Endothelial cell of umbilical vein (primary cell): Measurements from ENCODE around the gene SUGCT. TPM values are rescaled to one million over a fixed set of nuclear protein-coding genes. Genes with fewer than 3 reads are reported as not detected.

Source experiments
- BruUV-seq: library from RNA; stranded (reverse); fragments of 400-500 nt; replicated peaks from 2 replicates; lab custom pipeline; 2021; lab: Mats Ljungman, UMichigan
- CTCF ChIA-PET: fragments of 300-600, 350-600 bp; sonication (Branson Sonifier 250); formaldehyde crosslinking; loops from one replicate; lab custom pipeline; 2021; ENCODE audit warnings: antibody characterized with exemption, inconsistent platforms; lab: Charles Lee
- POLR2A ChIA-PET: fragments of 300-600, 350-600 bp; sonication (Branson Sonifier 250); formaldehyde crosslinking; loops from one replicate; lab custom pipeline; 2021; ENCODE audit warnings: antibody characterized with exemption, inconsistent platforms; lab: Charles Lee
- DNase-seq: peaks from one replicate; pipeline ENCODE4 v3.0.0-alpha.2; 2011; ENCODE audit warnings: low read depth, low spot score
- FAIRE-seq: peaks from 2 replicates; lab custom pipeline; 2011; peaks lifted over from hg19 to GRCh38; lab: Jason Lieb, UNC
- H2AFZ ChIP-seq: 2 replicates; pipeline ENCODE4 v1.6.0; 2012; ENCODE audit warnings: low read depth, low read length, control low read depth, inconsistent platforms
- H3K27ac ChIP-seq: 2 replicates; pipeline ENCODE4 v1.5.1; 2011; ENCODE audit warnings: low read depth, mild to moderate bottlenecking, control low read depth, low read length, moderate library complexity; ENCODE audit not compliant: insufficient read depth
- H3K27me3 ChIP-seq, 2 experiments: 2 replicates each; pipeline versions ENCODE4 v1.6.0 to v1.6.1; 2011; ENCODE audit warnings: low read length in 2 of 2, mixed read lengths in 1 of 2; ENCODE audit not compliant: control insufficient read depth in 2 of 2, insufficient read depth in 2 of 2
- H3K36me3 ChIP-seq, 2 experiments: 2 replicates in 1 of 2; 3 replicates in 1 of 2; pipeline ENCODE4 v1.5.1; 2011; ENCODE audit warnings: low read length in 2 of 2, mild to moderate bottlenecking in 1 of 2, moderate library complexity in 1 of 2; ENCODE audit not compliant: control insufficient read depth in 2 of 2, insufficient read depth in 2 of 2; ENCODE audit errors: extremely low read depth in 1 of 2
- H3K4me1 ChIP-seq: 3 replicates; pipeline ENCODE4 v1.5.1; 2011; ENCODE audit warnings: mild to moderate bottlenecking, low read length; ENCODE audit not compliant: control insufficient read depth, insufficient read depth; ENCODE audit errors: extremely low read depth
- H3K4me2 ChIP-seq: 2 replicates; pipeline ENCODE4 v1.6.1; 2011; ENCODE audit warnings: low read length, control low read depth, mixed read lengths; ENCODE audit not compliant: insufficient read depth
- H3K4me3 ChIP-seq, 3 experiments: fragments of 200-600 bp in 1 of 3; sonication (generic), shearing (Covaris generic) in 1 of 3; replicated peaks in 1 of 3; 2 replicates each; pipeline ENCODE4 v1.5.1; 2011 to 2016; ENCODE audit warnings: control low read depth in 3 of 3, low read length in 3 of 3, mild to moderate bottlenecking in 2 of 3, inconsistent platforms in 1 of 3, low read depth in 1 of 3, moderate library complexity in 1 of 3; ENCODE audit not compliant: insufficient read depth in 1 of 3
- H3K79me2 ChIP-seq: 2 replicates; pipeline ENCODE4 v1.6.0; 2012; ENCODE audit warnings: low read length, inconsistent platforms; ENCODE audit not compliant: control insufficient read depth, insufficient read depth
- H3K9ac ChIP-seq: replicated peaks from 2 replicates; pipeline ENCODE3; 2011; ENCODE audit warnings: low read length, control low read depth; ENCODE audit not compliant: insufficient read depth; ENCODE audit errors: extremely low read depth
- H3K9me1 ChIP-seq: replicated peaks from 3 replicates; pipeline ENCODE4 v1.6.0; 2011; ENCODE audit warnings: mild to moderate bottlenecking, low read length; ENCODE audit not compliant: control insufficient read depth, insufficient read depth; ENCODE audit errors: extremely low read depth
- H3K9me3 ChIP-seq: replicated peaks from 2 replicates; pipeline ENCODE4 v1.5.1; 2012; ENCODE audit warnings: low read length, inconsistent platforms; ENCODE audit not compliant: control insufficient read depth, insufficient read depth
- H4K20me1 ChIP-seq: replicated peaks from 2 replicates; pipeline ENCODE3; 2011; ENCODE audit warnings: mild to moderate bottlenecking, low read length; ENCODE audit not compliant: control insufficient read depth, insufficient read depth; ENCODE audit errors: extremely low read depth
- CTCF ChIP-seq, 2 donors: IDR thresholded peaks; 1 replicate in 1 of 2; 2 replicates in 1 of 2; pipeline ENCODE4 v1.5.1; 2011; ENCODE audit warnings: low read length in 2 of 2, mild to moderate bottlenecking in 2 of 2, moderate library complexity in 2 of 2, control low read depth in 1 of 2, inconsistent platforms in 1 of 2, low read depth in 1 of 2; ENCODE audit not compliant: insufficient read depth in 1 of 2; ENCODE audit errors: extremely low read depth in 1 of 2
- EZH2 ChIP-seq: IDR thresholded peaks from 2 replicates; pipeline ENCODE4 v1.6.1; 2012; ENCODE audit warnings: borderline replicate concordance, low read depth, mild to moderate bottlenecking, moderate library complexity, low read length, inconsistent platforms; ENCODE audit not compliant: severe bottlenecking
- FOS ChIP-seq: IDR thresholded peaks from 2 replicates; pipeline ENCODE4 v1.6.1; 2011; ENCODE audit warnings: mild to moderate bottlenecking, low read length, moderate library complexity, borderline replicate concordance; ENCODE audit not compliant: insufficient read depth
- GATA2 ChIP-seq: IDR thresholded peaks from 2 replicates; pipeline ENCODE4 v1.7.0; 2011; ENCODE audit warnings: low read depth, mild to moderate bottlenecking, moderate library complexity, mixed read lengths, low read length; ENCODE audit not compliant: insufficient read length, insufficient read depth
- JUN ChIP-seq: IDR thresholded peaks from 2 replicates; pipeline ENCODE4 v1.6.1; 2011; ENCODE audit warnings: borderline replicate concordance, low read depth; ENCODE audit not compliant: insufficient read length, insufficient read depth
- MAX ChIP-seq: IDR thresholded peaks from 2 replicates; pipeline ENCODE4 v1.6.1; 2011; ENCODE audit not compliant: insufficient read depth, insufficient read length
- MYC ChIP-seq: IDR thresholded peaks from one replicate; pipeline ENCODE4 v1.6.1; 2011; ENCODE audit warnings: mild to moderate bottlenecking, low read depth, low read length
- POLR2A ChIP-seq: IDR thresholded peaks from 2 replicates; pipeline ENCODE4 v1.6.1; 2012; ENCODE audit warnings: low read depth, mild to moderate bottlenecking, control low read depth, low read length
- POLR2AphosphoS5 ChIP-seq: IDR thresholded peaks from 2 replicates; pipeline ENCODE4 v1.6.1; 2012; ENCODE audit warnings: low read depth, mild to moderate bottlenecking, control low read depth, low read length, moderate library complexity; ENCODE audit not compliant: insufficient read depth
- dilution Hi-C: fragments of 300-500 bp; cut with MboI; formaldehyde crosslinking; loops from one replicate; pipeline ENCODE4 v1.15.0; 2019; ENCODE audit warnings: low sequenced_read_pairs; ENCODE audit not compliant: extremely low pct_ligation_motif_present
- intact Hi-C: fragments of 100-400 bp; cut with micrococcal nuclease; formaldehyde crosslinking; loops from one replicate; pipeline ENCODE4 v1.10.0; 2022
- polyA plus RNA-seq, 4 experiments: library from polyadenylated mRNA; depleted of rRNA in 3 of 4; stranded (reverse) in 3 of 4; unstranded in 1 of 4; fragments of >200 nt; gene quantifications; 2 replicates each; pipeline versions ENCODE4 v1.2.1 to v1.2.3, GENCODE V29; 2011 to 2012; ENCODE audit warnings: missing spikeins in 1 of 4
- total RNA-seq: library from RNA; stranded (reverse); gene quantifications from 2 replicates; pipeline ENCODE4 v1.2.3, GENCODE V29; 2021

Gene SUGCT
- total and polyA plus RNA-seq, 2 donors (not counting 3 experiments of a cell fraction or from before 2014, with no cell fraction given) = 1.2 to 1.4 TPM

DNA sequence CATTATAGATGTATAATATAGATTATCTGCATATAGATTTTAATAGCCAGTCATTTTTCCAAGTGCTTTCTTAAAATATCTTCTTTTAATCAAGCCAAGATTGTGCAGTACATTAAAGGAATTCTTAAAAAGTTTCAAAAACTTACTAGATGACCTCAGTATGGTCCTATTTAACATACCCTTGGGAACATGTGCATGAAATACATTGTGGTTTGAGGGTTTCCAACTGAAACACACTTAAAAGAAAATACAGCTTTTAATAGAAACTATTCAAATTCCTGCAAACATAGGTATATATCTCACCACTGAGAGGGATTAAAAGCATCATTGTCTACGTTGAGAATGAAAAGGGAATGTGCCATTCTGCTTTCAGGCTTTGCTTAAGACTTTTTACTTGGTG is 364.9 kb downstream of the SUGCT start:
- Histone ChIP-seq H3K9me1 (no peaks in the 10 kb centered on the region), H3K36me3 (no peaks in the 10 kb centered on the region), H3K27ac (no peak overlapping the region), H2AFZ (no peak overlapping the region), H3K4me1 (no peaks in the 10 kb centered on the region), H3K27me3 (no peaks in the 10 kb centered on the region), H3K9me3 (no peaks in the 10 kb centered on the region), H4K20me1 (no peaks in the 10 kb centered on the region), H3K79me2 (no peaks in the 10 kb centered on the region), H3K4me2 (no peak overlapping the region), H3K4me3 (no peak overlapping the region), H3K9ac (no peak overlapping the region)
- DNase-seq (no peak), FAIRE-seq (no peak)
- TF ChIP-seq MYC (no peak), MAX (no peak), GATA2 (no peak), POLR2AphosphoS5 (no peak), JUN (no peak), FOS (no peak), CTCF (IDR thresholded peaks at IDR 0.05; ENCODE audit: extremely low read depth in 1 of 2, insufficient read depth in 1 of 2, low read depth in 1 of 2, low read length in 2 of 2) (no peak), POLR2A (no peak), EZH2 (no peak)
- BruUV-seq = no TSS peak
- ChIA-PET CTCF (interaction anchor here (1.4 kb wide), 1 partner anchor 106 kb away, joined by 3 read pairs; no protein-coding TSS in a partner anchor), POLR2A (no interaction called here)
- dilution Hi-C loops = no loop called here
- intact Hi-C loops = loop anchor here (10.0 kb wide), 1 partner anchor 265 kb away; no protein-coding TSS in a partner anchor
